Glomerular endothelial cell (primary cell): ENCODE data around the gene TSPAN5. TPM values are rescaled to one million over a fixed set of nuclear protein-coding genes. Genes with fewer than 3 reads are reported as not detected.

Experiments
- DNase-seq: peaks from one replicate; pipeline ENCODE4 v3.0.0-alpha.2; 2011; ENCODE audit warnings: low read depth, low spot score; ENCODE audit errors: extremely low read depth
- total RNA-seq: library from RNA; depleted of rRNA; stranded (reverse); fragments of >200 nt; gene quantifications from 2 replicates; pipeline ENCODE4 v1.2.3, GENCODE V29; 2015

The TSPAN5 gene
- total RNA-seq, 1 donor from 2014 or later = 35.6 TPM

DNA sequence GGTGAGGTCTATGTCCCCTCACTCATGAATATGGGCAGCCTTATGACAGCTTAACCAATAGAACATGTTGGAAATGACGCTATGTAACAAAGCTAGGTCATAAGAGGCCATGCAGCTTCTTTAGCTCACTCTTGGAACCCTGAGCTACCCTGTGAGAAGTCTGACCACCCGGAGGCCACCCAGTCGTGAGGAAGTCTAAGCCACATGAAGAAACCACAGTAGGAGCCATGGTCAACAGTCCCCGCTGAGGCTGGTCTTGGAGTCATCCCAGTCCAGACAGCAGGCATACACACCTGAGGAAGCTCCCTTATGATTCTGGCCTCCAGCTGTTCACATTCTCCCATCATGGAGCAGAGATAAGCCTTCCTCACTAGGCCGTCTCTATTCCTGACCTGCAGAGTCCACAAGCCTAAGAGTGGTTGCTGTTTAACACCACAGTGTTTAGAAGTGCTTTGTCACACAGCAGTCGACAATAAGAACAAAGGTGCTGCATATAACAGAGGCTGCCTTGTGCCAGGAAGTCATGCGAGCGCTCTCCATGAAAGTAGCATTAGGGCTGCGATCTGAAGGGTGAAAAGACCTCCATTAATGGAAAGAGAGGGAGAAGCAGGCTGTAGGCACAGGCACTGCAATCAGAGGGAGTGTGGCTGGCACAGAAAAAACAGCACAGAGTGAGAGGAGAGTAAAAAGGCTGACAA, 38.2 kb downstream of the TSPAN5 start:
- no peak for DNase-seq

DNA sequence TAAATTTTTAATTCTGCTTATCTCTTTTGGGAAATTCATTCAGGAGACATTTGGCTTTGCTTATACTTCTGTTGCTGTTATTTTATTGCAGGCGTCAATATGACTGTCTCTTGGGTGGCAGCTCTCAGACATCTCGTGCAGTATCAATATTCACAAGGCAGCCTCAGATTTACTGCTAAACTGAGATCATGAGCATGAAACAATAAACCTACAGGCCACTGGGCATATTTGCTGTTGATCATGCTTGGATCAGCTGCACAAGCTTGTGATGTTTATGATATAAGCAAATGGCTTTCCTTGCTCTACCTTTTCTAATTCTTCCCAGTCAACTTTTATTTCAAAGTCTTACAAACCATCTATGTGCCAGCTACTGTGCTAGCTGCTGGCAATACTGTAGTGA, 39.2 kb downstream of the TSPAN5 start:
- DNase-seq = no peak

DNA sequence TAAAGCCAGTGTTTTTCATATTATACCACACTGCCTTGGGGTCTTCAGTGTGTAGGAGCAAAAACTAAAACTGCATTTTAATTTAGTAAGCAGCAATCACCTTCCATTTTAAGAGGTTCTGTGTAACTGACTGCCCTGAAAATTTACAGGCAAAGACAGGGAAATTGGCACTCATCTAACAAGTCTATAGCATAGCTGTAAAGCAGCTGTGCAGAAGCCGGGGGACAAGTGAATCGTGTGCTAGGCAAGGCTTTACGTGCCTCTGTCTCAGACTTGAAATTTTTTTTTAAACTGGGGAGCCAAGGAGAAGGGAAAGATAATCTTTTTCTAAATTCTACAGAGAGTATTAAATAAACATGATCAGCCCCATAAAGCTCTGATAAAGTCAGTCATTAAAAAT, 39.7 kb downstream of the TSPAN5 start:
- no peak for DNase-seq

- DNase-seq = no peak
Measured at GRCh38 chr4:98617358-98618047, 40.9 kb downstream of the TSPAN5 start.

DNA sequence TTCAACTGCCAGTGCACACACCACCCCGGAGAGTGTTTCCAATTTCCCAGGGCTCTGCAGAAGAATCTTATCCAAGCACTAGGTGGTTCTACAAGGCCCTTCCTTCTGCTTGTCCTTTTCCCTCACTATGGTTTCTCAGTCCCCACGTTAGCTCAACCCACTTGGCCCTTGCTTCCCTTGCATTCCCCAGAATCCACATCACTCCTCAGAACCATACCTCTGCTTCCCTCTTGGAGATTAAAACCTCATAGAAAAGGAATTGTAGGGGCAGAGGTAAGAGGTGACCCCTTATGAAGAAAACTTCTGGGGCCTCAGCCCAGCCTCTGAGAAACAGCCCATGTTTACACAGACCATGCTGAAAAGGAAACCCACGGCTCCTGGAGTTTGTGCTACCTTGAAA, 42.4 kb downstream of the TSPAN5 start:
- DNase-seq = no peak

DNA sequence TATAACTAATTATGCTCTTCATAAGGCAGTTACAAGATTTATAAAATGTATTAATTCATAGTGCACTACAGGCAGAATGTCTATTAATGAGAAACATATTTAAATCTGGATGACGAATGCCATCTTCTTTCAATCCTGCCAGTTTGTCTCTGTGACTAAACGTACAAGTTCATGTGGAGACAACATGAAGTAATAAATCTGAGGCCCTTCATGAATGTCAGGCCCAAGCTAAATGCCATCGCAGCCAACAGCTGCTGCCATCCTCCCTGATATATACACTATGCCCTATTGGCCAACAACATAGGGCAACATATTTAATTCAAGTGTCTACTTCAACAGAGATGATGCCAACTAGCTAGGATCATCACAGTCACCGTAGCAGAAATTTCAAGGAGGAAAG, 43.7 kb downstream of the TSPAN5 start:
- no peak for DNase-seq

- DNase-seq = no peak
Measured at GRCh38 chr4:98614094-98614493, 44.3 kb downstream of the TSPAN5 start.

DNA sequence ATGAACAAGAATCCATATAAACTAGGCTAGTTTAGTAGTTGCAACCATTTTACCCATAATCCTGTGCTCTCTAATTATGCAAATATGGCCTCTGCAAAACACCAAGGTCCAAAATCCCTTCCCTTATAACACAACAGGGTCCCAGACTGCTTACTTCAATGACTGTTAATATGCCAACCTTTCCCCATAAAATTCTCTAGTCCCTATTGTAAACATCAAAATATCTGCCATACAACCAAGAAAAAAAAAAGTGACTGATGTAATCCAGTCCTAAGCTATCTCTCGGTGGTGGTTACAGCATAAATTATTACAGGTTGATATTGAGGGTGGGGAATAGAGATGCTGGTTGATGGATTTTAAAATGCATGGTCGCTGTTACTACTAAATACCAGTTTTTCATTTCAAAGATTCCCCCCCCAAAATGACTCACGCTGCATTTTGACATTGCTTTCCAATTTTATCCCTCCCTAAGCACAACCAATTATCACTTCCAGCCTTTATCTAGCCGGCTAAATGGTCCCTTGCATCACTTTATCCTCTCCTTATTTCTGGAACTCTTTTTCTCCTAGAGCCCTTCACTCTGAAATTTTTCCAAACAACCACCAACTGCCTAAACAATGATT, 44.8 kb downstream of the TSPAN5 start:
- DNase-seq = no peak

- no peak for DNase-seq
Measured at GRCh38 chr4:98612318-98613250, 45.8 kb downstream of the TSPAN5 start.

- DNase-seq = no peak
Measured at GRCh38 chr4:98611677-98612317, 46.6 kb downstream of the TSPAN5 start.

- no peak for DNase-seq
Measured at GRCh38 chr4:98610926-98611676, 47.3 kb downstream of the TSPAN5 start.

DNA sequence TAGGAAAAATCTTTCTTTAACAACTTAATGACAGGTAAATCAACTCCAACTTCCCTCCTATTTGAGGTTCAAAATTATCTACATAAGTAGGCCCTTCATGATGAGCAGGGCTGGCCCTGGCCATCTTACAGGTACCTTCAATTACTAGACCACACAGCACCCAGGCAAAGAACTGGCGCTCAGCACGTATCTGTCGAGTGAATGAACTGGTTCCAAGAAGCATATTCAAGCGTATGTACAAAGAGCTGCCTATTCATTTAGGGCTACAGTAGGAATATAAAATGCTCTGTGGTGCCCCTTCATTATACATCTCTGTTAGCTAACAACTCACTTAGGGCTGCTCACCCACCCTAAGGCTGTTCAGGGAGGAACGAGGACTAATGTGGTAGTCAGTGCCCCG, 48.0 kb downstream of the TSPAN5 start:
- no peak for DNase-seq

DNA sequence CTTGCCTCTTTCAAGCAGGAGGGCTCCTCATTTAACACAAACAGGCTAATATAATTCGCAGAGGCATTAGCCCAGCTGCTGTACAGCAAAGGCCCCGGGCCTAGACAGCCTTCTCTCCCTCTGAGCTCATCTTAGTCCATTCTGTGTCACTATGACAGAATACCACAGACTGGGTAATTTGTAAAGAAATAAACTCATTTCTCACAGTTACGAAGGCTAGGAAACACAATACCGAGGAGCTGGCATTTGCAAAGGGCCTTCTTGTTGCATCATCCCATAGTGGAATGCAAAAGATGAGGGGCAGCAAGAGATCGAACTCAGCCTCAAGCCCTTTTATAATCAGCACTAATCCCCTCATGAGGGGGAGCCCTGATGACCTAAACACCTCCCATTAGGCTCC, 48.5 kb downstream of the TSPAN5 start:
- no peak for DNase-seq

- DNase-seq = no peak
Measured at GRCh38 chr4:98608356-98608755, 50.1 kb downstream of the TSPAN5 start.

DNA sequence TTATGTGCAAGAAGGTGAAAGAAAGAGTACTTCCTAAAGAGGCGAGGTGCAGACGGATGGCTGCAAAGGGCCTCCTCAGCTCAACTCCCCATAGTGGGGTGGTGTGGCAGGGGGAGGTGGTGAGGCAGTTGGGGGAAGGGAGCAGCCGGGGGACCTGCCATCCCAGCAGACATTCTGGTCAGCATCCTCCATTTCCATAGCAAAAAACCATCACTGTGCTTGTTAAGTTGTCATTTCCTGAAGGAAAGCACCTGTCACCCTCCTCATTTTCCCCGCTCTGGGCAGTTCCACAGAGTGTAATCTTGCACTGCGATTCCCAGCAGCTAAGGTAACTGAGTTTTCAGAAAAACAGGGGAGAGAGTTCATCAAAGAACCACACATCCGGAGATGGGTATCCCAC, 51.5 kb downstream of the TSPAN5 start:
- DNase-seq = no peak

DNA sequence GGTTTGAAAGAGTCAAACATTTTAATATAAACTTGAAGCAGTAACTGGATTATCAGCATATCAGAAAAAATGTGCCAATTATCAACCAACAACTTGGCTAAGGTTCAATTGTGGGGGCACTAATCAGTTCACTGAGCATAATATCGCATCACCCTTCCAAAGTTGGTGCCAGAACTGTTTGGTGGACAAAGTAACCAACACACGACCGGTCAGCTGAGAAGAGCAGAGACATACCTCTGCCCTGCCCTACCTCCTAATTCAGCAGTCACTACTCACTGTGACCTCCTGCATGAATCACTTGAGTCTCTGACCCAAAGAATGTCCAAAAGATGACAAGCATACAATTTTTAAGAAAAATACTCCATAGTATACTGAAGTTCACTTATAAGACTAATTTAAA, 53.2 kb downstream of the TSPAN5 start:
- DNase-seq = no peak

- DNase-seq = no peak
Measured at GRCh38 chr4:98604723-98605122, 53.7 kb downstream of the TSPAN5 start.

DNA sequence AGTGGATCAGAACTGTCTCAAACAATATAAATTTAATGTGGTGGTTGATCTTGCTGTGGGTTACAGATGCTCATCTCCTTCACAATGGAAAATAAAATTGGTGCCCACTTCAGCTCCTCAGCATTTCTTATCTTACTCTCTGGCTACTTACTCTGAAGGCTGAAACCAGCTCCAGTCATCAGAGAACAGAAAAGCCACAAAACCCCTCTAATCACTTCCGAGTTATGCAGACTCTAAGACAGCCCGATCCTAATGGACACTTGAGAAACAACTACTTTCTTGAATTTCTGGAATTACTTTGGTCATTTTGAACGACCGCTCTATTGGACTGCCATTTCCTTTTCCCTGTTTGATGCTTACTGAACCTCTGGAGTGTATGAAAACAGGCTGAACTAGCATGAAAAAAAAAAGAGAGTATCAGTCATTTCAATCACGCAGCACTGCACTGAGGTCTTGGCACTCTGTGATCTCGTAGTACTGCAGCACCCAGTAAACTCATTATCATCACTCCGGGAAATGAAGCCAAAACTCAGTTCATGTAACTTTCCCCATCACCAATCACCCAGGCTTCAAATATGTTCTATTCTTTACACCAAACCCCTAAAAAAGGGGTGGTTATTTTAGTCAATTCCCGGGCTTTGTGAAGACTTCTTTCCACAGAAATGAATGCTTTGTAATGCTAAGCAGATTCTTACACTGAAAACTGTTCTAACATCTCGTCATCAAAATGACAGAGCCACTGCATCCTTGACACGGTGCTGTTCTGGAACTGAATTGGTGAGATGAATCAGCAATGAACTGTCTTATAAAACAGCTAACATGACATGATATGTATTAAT, 54.5 kb downstream of the TSPAN5 start:
- DNase-seq = no peak

- DNase-seq = no peak
Measured at GRCh38 chr4:98602270-98602669, 56.1 kb downstream of the TSPAN5 start.
